ENCODE measurements around the gene CMSS1.
"Not testable (repeated sequence)": the region's sequence is repeated elsewhere in the genome, so short reads cannot be mapped to it uniquely, and the experiment has no call there.

The CMSS1 gene

GRCh38 chr3:100040451-100041225 lies 223.0 kb downstream of the CMSS1 start:
- intact Hi-C loops (cut with DNase I): no loop called here
- DNase-seq: no peak

GRCh38 chr3:100041328-100041749 lies 223.7 kb downstream of the CMSS1 start:
- intact Hi-C loops (cut with DNase I): no loop called here
- no peak for DNase-seq

GRCh38 chr3:100042166-100042981 lies 224.7 kb downstream of the CMSS1 start:
- intact Hi-C loops (cut with DNase I): no loop called here
- no peak for DNase-seq

- intact Hi-C loops (cut with DNase I): no loop called here
- no peak for DNase-seq
Observed at GRCh38 chr3:100043271-100043670, 225.6 kb downstream of the CMSS1 start.

- DNase-seq: no peak
- intact Hi-C loops (cut with DNase I): no loop called here
Observed at GRCh38 chr3:100044369-100044768, 226.7 kb downstream of the CMSS1 start.

- peak in 2 of 10 donors; percentile 69 to 82 for DNase-seq
- intact Hi-C loops (cut with DNase I): no loop called here
Observed at GRCh38 chr3:100045696-100046095, 228.0 kb downstream of the CMSS1 start.

- DNase-seq: no peak
- intact Hi-C loops (cut with DNase I): no loop called here
Observed at GRCh38 chr3:100046986-100047385, 229.3 kb downstream of the CMSS1 start.

- intact Hi-C loops (cut with DNase I): no loop called here
- no peak for DNase-seq
Observed at GRCh38 chr3:100047455-100048141, 229.9 kb downstream of the CMSS1 start.

- intact Hi-C loops (cut with DNase I): no loop called here
Observed at GRCh38 chr3:100048248-100048647, 230.6 kb downstream of the CMSS1 start.

GRCh38 chr3:100051513-100051912 lies 233.9 kb downstream of the CMSS1 start:
- intact Hi-C loops (cut with DNase I); DNase-seq: not testable (repeated sequence)

More at GRCh38 chr3:100048248-100048647, 230.6 kb downstream of the CMSS1 start:
- DNase-seq: no peak

GRCh38 chr3:100053951-100054620 lies 236.4 kb downstream of the CMSS1 start:
- DNase-seq: no peak
- intact Hi-C loops (cut with DNase I): no loop called here

- no peak for DNase-seq
- intact Hi-C loops (cut with DNase I): no loop called here
Observed at GRCh38 chr3:100057716-100058575, 240.3 kb downstream of the CMSS1 start.

- intact Hi-C loops (cut with DNase I): no loop called here
- DNase-seq: no peak
Observed at GRCh38 chr3:100059472-100059871, 241.8 kb downstream of the CMSS1 start.

- intact Hi-C loops (cut with DNase I): loop anchor here (10.0 kb wide), 1 partner anchor 216 kb away; no protein-coding TSS in a partner anchor
Observed at GRCh38 chr3:100060685-100061484, 243.2 kb downstream of the CMSS1 start.

GRCh38 chr3:100062665-100063064 lies 245.0 kb downstream of the CMSS1 start:
- intact Hi-C loops (cut with DNase I): loop anchor here (10.0 kb wide), 1 partner anchor 218 kb away; no protein-coding TSS in a partner anchor
- DNase-seq: no peak

More at GRCh38 chr3:100060685-100061484, 243.2 kb downstream of the CMSS1 start:
- DNase-seq: peak in 2 of 10 donors; percentile 53 to 82

- DNase-seq: no peak
- intact Hi-C loops (cut with DNase I): loop anchor here (10.0 kb wide), 1 partner anchor 219 kb away; no protein-coding TSS in a partner anchor
Observed at GRCh38 chr3:100063929-100064461, 246.3 kb downstream of the CMSS1 start.

GRCh38 chr3:100067589-100067988 lies 249.9 kb downstream of the CMSS1 start:
- no peak for DNase-seq
- intact Hi-C loops (cut with DNase I): loop anchor here (5.0 to 10.0 kb wide), 2 partner anchors 185 to 223 kb away; no protein-coding TSS in a partner anchor

GRCh38 chr3:100068826-100069225 lies 251.2 kb downstream of the CMSS1 start:
- peak in 9 of 10 donors; percentile 41 to 95 (median 65) for DNase-seq
- intact Hi-C loops (cut with DNase I): loop anchor here (5.0 to 10.0 kb wide), 2 partner anchors 183 to 224 kb away; no protein-coding TSS in a partner anchor

Measured in posterior cingulate gyrus (tissue), 11 donors.